Measurements from ENCODE around the gene RPS21. TPM values are rescaled to one million over a fixed set of nuclear protein-coding genes. Genes with fewer than 3 reads are reported as not detected.

Gene RPS21
- polyA plus RNA-seq, 1 of the 3 experiments (the other 2 are of a cell fraction), result 16,625 TPM

DNA sequence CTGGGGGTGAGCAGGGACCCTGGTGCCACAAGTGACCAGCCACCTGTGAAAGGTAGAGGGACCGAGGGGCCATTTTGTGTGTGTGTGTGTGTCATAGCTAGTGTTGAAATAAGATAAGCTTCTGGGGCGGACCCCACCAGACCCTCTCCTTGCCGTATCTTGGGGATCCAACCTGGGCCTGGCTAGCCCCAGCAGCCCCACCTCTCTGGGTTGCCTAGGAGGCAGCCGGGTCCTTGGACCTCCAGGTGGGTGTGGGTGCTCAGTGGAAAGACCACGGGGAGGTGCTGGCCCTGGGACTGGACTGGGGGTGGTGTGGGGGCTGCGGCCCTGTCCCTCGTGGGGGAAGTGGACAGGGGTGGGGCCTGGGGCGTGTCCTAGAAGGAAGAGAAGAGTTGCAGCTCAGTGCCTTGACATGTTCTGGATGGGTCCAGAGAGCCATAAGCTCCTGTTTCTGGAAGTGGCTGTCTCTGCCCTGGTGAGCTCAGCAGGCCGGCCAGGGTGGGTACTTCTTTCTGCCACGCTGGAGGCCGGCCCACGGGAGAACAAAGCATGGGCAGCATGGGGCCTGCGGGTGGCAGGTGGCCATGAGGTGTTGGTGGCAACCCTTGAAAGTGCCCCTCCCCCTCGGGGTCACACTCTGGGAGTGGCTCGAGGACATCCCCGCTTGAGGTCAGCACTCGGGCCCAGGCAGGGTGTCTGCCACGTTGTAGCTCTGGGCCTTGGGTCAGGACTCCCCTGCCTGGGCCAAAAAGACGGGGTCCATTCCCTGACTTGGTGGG, 32.0 kb downstream of the RPS21 start (continued):
- TF ChIP-seq, protein P1, sequence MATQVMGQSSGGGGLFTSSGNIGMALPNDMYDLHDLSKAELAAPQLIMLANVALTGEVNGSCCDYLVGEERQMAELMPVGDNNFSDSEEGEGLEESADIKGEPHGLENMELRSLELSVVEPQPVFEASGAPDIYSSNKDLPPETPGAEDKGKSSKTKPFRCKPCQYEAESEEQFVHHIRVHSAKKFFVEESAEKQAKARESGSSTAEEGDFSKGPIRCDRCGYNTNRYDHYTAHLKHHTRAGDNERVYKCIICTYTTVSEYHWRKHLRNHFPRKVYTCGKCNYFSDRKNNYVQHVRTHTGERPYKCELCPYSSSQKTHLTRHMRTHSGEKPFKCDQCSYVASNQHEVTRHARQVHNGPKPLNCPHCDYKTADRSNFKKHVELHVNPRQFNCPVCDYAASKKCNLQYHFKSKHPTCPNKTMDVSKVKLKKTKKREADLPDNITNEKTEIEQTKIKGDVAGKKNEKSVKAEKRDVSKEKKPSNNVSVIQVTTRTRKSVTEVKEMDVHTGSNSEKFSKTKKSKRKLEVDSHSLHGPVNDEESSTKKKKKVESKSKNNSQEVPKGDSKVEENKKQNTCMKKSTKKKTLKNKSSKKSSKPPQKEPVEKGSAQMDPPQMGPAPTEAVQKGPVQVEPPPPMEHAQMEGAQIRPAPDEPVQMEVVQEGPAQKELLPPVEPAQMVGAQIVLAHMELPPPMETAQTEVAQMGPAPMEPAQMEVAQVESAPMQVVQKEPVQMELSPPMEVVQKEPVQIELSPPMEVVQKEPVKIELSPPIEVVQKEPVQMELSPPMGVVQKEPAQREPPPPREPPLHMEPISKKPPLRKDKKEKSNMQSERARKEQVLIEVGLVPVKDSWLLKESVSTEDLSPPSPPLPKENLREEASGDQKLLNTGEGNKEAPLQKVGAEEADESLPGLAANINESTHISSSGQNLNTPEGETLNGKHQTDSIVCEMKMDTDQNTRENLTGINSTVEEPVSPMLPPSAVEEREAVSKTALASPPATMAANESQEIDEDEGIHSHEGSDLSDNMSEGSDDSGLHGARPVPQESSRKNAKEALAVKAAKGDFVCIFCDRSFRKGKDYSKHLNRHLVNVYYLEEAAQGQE (IDR thresholded peaks at IDR 0.05; ENCODE audit: low read depth, low read length), result no peak
- TF ChIP-seq SMC3 (IDR thresholded peaks at IDR 0.05; ENCODE audit: low read depth, low read length), result no peak

GRCh38 chr20:62419759-62420158, 32.9 kb downstream of the RPS21 start:
- H3K4me2 ChIP-seq, result no peak overlapping the region
- no peak for DNase-seq
- no peaks in the 10 kb centered on the region for H3K4me1 ChIP-seq (ENCODE audit: control insufficient read depth in 1 of 2, insufficient read depth in 2 of 2, low read depth in 1 of 2, low read length in 1 of 2)
- ChIA-PET POLR2A (no interaction called here), CTCF (interaction anchor here (0.8 to 2.8 kb wide), 3 partner anchors 9 to 369 kb away, joined by 3 to 16 read pairs (median 4); no protein-coding TSS in a partner anchor)
- no peak overlapping the region for H3K4me3 ChIP-seq (ENCODE audit: low read depth in 2 of 2, low read length in 1 of 2)
- H3K9me2 ChIP-seq, result no peaks in the 10 kb centered on the region
- H2AFZ ChIP-seq (ENCODE audit: low read depth), result no peak overlapping the region
- no peaks in the 10 kb centered on the region for H3K9me3 ChIP-seq
- 68% methylated on average over 6 of the region's 9 CpGs for WGBS (ENCODE audit: low lambda C conversion rate)
- no peaks in the 10 kb centered on the region for H3K27me3 ChIP-seq (ENCODE audit: insufficient read depth)
- no peaks in the 10 kb centered on the region for H4K20me1 ChIP-seq (ENCODE audit: insufficient read depth)
- no peak overlapping the region for H3K27ac ChIP-seq (ENCODE audit: low read depth in 2 of 2, low read length in 1 of 2)
- H3K9ac ChIP-seq, result no peak overlapping the region
- no peaks in the 10 kb centered on the region for H3F3A ChIP-seq (replicated peaks; ENCODE audit: insufficient read depth)
- H3K79me2 ChIP-seq (ENCODE audit: insufficient read depth), result no peaks in the 10 kb centered on the region
- no peaks in the 10 kb centered on the region for H3K36me3 ChIP-seq (replicated peaks in 1 of 2; ENCODE audit: control insufficient read depth in 1 of 2, insufficient read depth in 2 of 2, low read length in 1 of 2)
- TF ChIP-seq FOXJ3 (CRISPR knock-in tag; IDR thresholded peaks at IDR 0.05), result no peak
- no peak for TF ChIP-seq SIN3A (IDR thresholded peaks at IDR 0.05; ENCODE audit: borderline replicate concordance, low read depth, low read length)
- no peak for TF ChIP-seq POLR2AphosphoS5 (IDR thresholded peaks at IDR 0.05; ENCODE audit: low read depth, low read length)
- TF ChIP-seq CTCF (IDR thresholded peaks at IDR 0.05), result no peak
- no peak for TF ChIP-seq SMC3 (IDR thresholded peaks at IDR 0.05; ENCODE audit: low read depth, low read length)
- TF ChIP-seq MEF2A (IDR thresholded peaks at IDR 0.05; ENCODE audit: borderline replicate concordance, low read depth), result no peak
- no peak for TF ChIP-seq RXRA (IDR thresholded peaks at IDR 0.05; ENCODE audit: borderline replicate concordance, low read depth)
- no peak for TF ChIP-seq FOSL2 (IDR thresholded peaks at IDR 0.05; ENCODE audit: borderline replicate concordance, low read depth)
- TF ChIP-seq, protein P1 (IDR thresholded peaks at IDR 0.05; ENCODE audit: low read depth, low read length), result no peak
- TF ChIP-seq, protein P2, sequence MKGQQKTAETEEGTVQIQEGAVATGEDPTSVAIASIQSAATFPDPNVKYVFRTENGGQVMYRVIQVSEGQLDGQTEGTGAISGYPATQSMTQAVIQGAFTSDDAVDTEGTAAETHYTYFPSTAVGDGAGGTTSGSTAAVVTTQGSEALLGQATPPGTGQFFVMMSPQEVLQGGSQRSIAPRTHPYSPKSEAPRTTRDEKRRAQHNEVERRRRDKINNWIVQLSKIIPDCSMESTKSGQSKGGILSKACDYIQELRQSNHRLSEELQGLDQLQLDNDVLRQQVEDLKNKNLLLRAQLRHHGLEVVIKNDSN (IDR thresholded peaks at IDR 0.05; ENCODE audit: borderline replicate concordance, low read depth), result no peak
- no peak for TF ChIP-seq RCOR1 (IDR thresholded peaks at IDR 0.05; ENCODE audit: low read length)
- no peak for TF ChIP-seq TAF1 (IDR thresholded peaks at IDR 0.05; ENCODE audit: borderline replicate concordance, low read depth, low read length)
- no peak for TF ChIP-seq RFX5 (IDR thresholded peaks at IDR 0.05; ENCODE audit: low read length)
